ENCODE data around the gene SMC1B.

- TF ChIP-seq JUNB (IDR thresholded peaks at IDR 0.05) (no peak), CTCF (IDR thresholded peaks at IDR 0.05) (no peak), CEBPB (IDR thresholded peaks at IDR 0.05) (no peak), POLR2AphosphoS2 (conservative IDR thresholded peaks at IDR 0.05; ENCODE audit: low read length) (no peak), PHF8 (IDR thresholded peaks at IDR 0.05; ENCODE audit: borderline replicate concordance, low read depth) (no peak), MAX (IDR thresholded peaks at IDR 0.05) (no peak), SREBF2 (IDR thresholded peaks at IDR 0.05) (no peak), MYC (IDR thresholded peaks at IDR 0.05; ENCODE audit: borderline replicate concordance, low read length) (no peak), CHD2 (IDR thresholded peaks at IDR 0.05; ENCODE audit: low read length, partially characterized antibody) (no peak)
Measured at GRCh38 chr22:45389546-45389945, 23.9 kb downstream of the SMC1B start.

Data from A549 (cell line).